ENCODE measurements around the gene ADISSP. TPM values are rescaled to one million over a fixed set of nuclear protein-coding genes. Genes with fewer than 3 reads are reported as not detected.

Gene ADISSP
- total RNA-seq, 1 experiment from 2014 or later: 99.4 TPM

- ATAC-seq (peak; percentile 88), DNase-seq (ENCODE audit: low read depth, low spot score) (peak; percentile 57)
- H3K9me2 ChIP-seq (ENCODE audit: insufficient read depth): no peaks in the 10 kb centered on the region
- peaks cover 27% of the 10 kb centered on the region for H3K79me2 ChIP-seq (ENCODE audit: insufficient read depth, low read length)
- POLR2A ChIA-PET: interaction anchor here (1.0 to 2.9 kb wide), 2 partner anchors 19 to 32 kb away, joined by 5 to 16 read pairs; partner anchors contain the start of genes ADISSP and AP5S1
- H3K4me1 ChIP-seq (ENCODE audit: control insufficient read depth in 1 of 2, insufficient read depth in 2 of 2, low read length in 2 of 2): peaks cover 25 to 40% of the 10 kb centered on the region in 2 experiments
- H4K20me1 ChIP-seq (ENCODE audit: insufficient read depth): no peaks in the 10 kb centered on the region
- H3K9ac ChIP-seq (ENCODE audit: low read length): peak within 1 kb of the TSS; percentile 72
- CTCF ChIA-PET: interaction anchor here (0.6 to 2.5 kb wide), 12 partner anchors 9 to 116 kb away, joined by 3 to 19 read pairs (median 4); partner anchors contain the start of genes ADISSP, AP5S1 and CDC25B
- peak within 1 kb of the TSS; percentile 14 for H2AFZ ChIP-seq (ENCODE audit: low read depth, low read length, poor library complexity, severe bottlenecking)
- intact Hi-C loops (cut with micrococcal nuclease): loop anchor here (1.0 to 5.0 kb wide), 2 partner anchors 69 to 301 kb away; no protein-coding TSS in a partner anchor
- H3K27me3 ChIP-seq (ENCODE audit: insufficient read depth, low read length): no peaks in the 10 kb centered on the region
- TF ChIP-seq MAX (IDR thresholded peaks at IDR 0.05): no peak
- peak; percentile 54; the same call in 1 of the 2 replicates for TF ChIP-seq POLR2AphosphoS5 (IDR thresholded peaks at IDR 0.05; ENCODE audit: low read depth, low read length)
- TF ChIP-seq ELF1 (IDR thresholded peaks at IDR 0.05; ENCODE audit: borderline replicate concordance, low read depth): no peak
- no peak for TF ChIP-seq ZFX (IDR thresholded peaks at IDR 0.05)
- peak; percentile 91 for TF ChIP-seq ZBTB33 (IDR thresholded peaks at IDR 0.05; ENCODE audit: extremely low read depth, insufficient replicate concordance, low read length)
- no peak for TF ChIP-seq REST (IDR thresholded peaks at IDR 0.05; ENCODE audit: low read depth)
- peak; percentile 34; the same call in 1 of the 2 replicates for TF ChIP-seq SP1 (IDR thresholded peaks at IDR 0.05; ENCODE audit: low read depth)
- TF ChIP-seq RAD21 (IDR thresholded peaks at IDR 0.05; ENCODE audit: low read depth): peak; percentile 84
- peak; percentile 58 to 91 (median 67) for TF ChIP-seq CTCF (IDR thresholded peaks at IDR 0.05 in 2 of 3, conservative IDR thresholded peaks at IDR 0.05 in 1 of 3; ENCODE audit: borderline replicate concordance in 1 of 3, insufficient read depth in 1 of 3, low read depth in 2 of 3, low read length in 2 of 3)
- peak; percentile 41; the same call in 1 of the 2 replicates for TF ChIP-seq CBX3 (IDR thresholded peaks at IDR 0.05; ENCODE audit: low read depth)
- BruUV-seq (replicated peaks): no TSS peak
- no peaks in the 10 kb centered on the region for H3K9me3 ChIP-seq (ENCODE audit: control insufficient read depth in 1 of 2, insufficient read depth in 1 of 2, low read depth in 1 of 2, low read length in 2 of 2)
- H3K4me3 ChIP-seq (replicated peaks in 1 of 2; ENCODE audit: low read depth in 1 of 2, low read length in 2 of 2): peak within 1 kb of the TSS; percentile 68 to 70
- RAD21 ChIA-PET (ENCODE audit: low non-redundant PET in 1 of 2, low total read pairs in 2 of 2, uncharacterized antibody in 2 of 2, unreplicated experiment in 2 of 2): interaction anchor here (0.6 to 1.2 kb wide), 6 partner anchors 31 to 109 kb away, joined by 3 to 7 read pairs (median 6); partner anchors contain the start of gene AP5S1 (in 1 of the 2)
- H3K36me3 ChIP-seq (ENCODE audit: control insufficient read depth in 1 of 2, insufficient read depth in 2 of 2, low read length in 2 of 2): peaks cover 0 to 8% of the 10 kb centered on the region in 2 experiments; a peak in 1 of 4 replicates
- peak within 1 kb of the TSS; percentile 88 for H3K4me2 ChIP-seq (ENCODE audit: low read length)
- H3K27ac ChIP-seq (ENCODE audit: low read depth, low read length): peak within 1 kb of the TSS; percentile 81
Observed at GRCh38 chr20:3786665-3787323, 19.2 kb upstream of the ADISSP start, which contains the start of gene CENPB. Gene CENPB (minus strand): TSS chr20:3786740. CDS start chr20:3786483, 257 bp downstream.

Data from HCT116 (cell line).